ENCODE data around the gene CROCC2.

DNA sequence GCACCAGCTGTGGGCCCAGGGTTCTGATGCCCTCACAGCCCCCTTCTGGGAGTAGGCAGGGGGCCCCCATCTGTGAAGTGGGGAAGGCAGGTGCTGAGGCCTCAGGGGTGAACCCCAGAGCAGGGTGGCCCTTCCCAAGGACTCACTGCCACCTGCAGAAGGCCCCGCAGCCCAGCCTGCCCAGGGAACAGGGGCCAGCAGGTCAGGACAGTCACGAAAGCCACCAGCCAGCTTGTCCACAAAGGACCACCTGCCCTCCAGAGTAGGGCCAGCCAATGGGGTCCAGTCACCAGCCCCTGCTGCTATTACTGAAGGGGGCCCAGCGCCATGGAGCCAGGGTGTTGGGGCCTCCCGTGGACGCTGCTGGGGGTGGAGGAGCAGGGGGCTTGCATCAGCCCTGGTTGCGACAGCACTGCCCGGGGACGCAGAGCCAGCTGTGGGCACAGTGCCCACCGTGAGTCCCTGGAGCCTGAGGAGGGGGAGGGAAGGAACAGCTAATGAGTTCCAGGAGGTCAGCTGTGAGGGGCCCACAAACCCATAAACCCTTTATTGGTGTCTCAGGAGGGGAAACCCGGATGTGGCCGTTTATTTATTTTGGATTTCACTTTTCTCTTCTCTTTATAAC, 80.8 kb downstream of the CROCC2 start:
- TF ChIP-seq, protein P1, sequence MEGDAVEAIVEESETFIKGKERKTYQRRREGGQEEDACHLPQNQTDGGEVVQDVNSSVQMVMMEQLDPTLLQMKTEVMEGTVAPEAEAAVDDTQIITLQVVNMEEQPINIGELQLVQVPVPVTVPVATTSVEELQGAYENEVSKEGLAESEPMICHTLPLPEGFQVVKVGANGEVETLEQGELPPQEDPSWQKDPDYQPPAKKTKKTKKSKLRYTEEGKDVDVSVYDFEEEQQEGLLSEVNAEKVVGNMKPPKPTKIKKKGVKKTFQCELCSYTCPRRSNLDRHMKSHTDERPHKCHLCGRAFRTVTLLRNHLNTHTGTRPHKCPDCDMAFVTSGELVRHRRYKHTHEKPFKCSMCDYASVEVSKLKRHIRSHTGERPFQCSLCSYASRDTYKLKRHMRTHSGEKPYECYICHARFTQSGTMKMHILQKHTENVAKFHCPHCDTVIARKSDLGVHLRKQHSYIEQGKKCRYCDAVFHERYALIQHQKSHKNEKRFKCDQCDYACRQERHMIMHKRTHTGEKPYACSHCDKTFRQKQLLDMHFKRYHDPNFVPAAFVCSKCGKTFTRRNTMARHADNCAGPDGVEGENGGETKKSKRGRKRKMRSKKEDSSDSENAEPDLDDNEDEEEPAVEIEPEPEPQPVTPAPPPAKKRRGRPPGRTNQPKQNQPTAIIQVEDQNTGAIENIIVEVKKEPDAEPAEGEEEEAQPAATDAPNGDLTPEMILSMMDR (IDR thresholded peaks at IDR 0.05) = no peak
- no peak for TF ChIP-seq EP300 (IDR thresholded peaks at IDR 0.05)

Measured in sigmoid colon (tissue), 4 donors.